HEK293 (cell line): ENCODE results near the gene RPL15.

Experiments used
- KLF7 ChIP-seq: fragments of 450-650 bp; formaldehyde crosslinking; IDR thresholded peaks from 2 replicates; pipeline ENCODE4 v1.5.1; 2016; ENCODE audit warnings: missing biosample characterization, missing genetic modification characterization, borderline replicate concordance
- ZNF274 ChIP-seq, 2 experiments: fragments of 200-500 bp in 1 of 2; fragments of 450-650 bp in 1 of 2; sonication (Bioruptor generic) in 1 of 2; formaldehyde crosslinking in 1 of 2; IDR thresholded peaks; 2 replicates each; pipeline versions ENCODE4 v1.5.1 to v1.6.1; 2014 to 2016; ENCODE audit warnings: borderline replicate concordance in 1 of 2, inconsistent platforms in 1 of 2, low read length in 1 of 2, missing biosample characterization in 1 of 2, missing genetic modification characterization in 1 of 2
- TF ChIP-seq, protein P1 (sequence below): fragments of 450-650 bp; formaldehyde crosslinking; IDR thresholded peaks from 2 replicates; pipeline ENCODE4 v1.5.1; 2016; ENCODE audit warnings: missing biosample characterization, missing genetic modification characterization
- TF ChIP-seq, protein P2 (sequence below): fragments of 450-650 bp; formaldehyde crosslinking; IDR thresholded peaks from 2 replicates; pipeline ENCODE4 v1.5.1; 2016; ENCODE audit warnings: missing biosample characterization, missing genetic modification characterization

DNA sequence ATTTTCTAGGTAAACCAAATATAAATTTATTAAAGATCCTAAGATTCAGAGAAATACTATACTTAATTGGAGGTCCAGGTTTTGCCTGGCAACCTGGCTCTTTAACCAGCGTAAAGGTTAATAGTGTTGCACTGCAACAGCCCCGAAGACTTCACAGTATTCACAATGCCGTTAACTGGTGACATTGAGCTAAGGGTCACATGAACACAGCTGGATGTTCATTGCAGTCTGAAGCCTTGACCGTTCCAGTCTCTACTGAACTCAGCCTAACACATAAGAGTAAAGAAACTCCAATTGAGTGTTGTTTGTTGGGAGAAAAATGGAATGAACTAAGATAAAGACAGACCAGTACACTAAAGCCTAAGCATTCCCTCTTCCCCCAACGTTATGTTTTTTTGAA lies 27.0 kb upstream of the RPL15 start:
- TF ChIP-seq, protein P1, sequence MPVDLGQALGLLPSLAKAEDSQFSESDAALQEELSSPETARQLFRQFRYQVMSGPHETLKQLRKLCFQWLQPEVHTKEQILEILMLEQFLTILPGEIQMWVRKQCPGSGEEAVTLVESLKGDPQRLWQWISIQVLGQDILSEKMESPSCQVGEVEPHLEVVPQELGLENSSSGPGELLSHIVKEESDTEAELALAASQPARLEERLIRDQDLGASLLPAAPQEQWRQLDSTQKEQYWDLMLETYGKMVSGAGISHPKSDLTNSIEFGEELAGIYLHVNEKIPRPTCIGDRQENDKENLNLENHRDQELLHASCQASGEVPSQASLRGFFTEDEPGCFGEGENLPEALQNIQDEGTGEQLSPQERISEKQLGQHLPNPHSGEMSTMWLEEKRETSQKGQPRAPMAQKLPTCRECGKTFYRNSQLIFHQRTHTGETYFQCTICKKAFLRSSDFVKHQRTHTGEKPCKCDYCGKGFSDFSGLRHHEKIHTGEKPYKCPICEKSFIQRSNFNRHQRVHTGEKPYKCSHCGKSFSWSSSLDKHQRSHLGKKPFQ, result no peak
- TF ChIP-seq, protein P2, sequence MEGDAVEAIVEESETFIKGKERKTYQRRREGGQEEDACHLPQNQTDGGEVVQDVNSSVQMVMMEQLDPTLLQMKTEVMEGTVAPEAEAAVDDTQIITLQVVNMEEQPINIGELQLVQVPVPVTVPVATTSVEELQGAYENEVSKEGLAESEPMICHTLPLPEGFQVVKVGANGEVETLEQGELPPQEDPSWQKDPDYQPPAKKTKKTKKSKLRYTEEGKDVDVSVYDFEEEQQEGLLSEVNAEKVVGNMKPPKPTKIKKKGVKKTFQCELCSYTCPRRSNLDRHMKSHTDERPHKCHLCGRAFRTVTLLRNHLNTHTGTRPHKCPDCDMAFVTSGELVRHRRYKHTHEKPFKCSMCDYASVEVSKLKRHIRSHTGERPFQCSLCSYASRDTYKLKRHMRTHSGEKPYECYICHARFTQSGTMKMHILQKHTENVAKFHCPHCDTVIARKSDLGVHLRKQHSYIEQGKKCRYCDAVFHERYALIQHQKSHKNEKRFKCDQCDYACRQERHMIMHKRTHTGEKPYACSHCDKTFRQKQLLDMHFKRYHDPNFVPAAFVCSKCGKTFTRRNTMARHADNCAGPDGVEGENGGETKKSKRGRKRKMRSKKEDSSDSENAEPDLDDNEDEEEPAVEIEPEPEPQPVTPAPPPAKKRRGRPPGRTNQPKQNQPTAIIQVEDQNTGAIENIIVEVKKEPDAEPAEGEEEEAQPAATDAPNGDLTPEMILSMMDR (tag by site-specific recombination), result no peak
- no peak for TF ChIP-seq KLF7
- no peak for TF ChIP-seq ZNF274 (IDR thresholded peaks at IDR 0.05; ENCODE audit: low read length)
- TF ChIP-seq ZNF274 (tag by site-specific recombination; IDR thresholded peaks at IDR 0.05; ENCODE audit: borderline replicate concordance), result no peak
